GM18868 (cell line): Measurements from ENCODE around the gene NSUN3.
"Not testable (repeated sequence)": the region's sequence is repeated elsewhere in the genome, so short reads cannot be mapped to it uniquely, and the experiment has no call there.

Experiments used
- ATAC-seq: cut with Tn5 transposase; IDR thresholded peaks from one replicate; pipeline ENCODE4 v1.9.1; 2021; ENCODE audit warnings: mild to moderate bottlenecking, moderate library complexity; ENCODE audit not compliant: unreplicated experiment

Gene NSUN3

DNA sequence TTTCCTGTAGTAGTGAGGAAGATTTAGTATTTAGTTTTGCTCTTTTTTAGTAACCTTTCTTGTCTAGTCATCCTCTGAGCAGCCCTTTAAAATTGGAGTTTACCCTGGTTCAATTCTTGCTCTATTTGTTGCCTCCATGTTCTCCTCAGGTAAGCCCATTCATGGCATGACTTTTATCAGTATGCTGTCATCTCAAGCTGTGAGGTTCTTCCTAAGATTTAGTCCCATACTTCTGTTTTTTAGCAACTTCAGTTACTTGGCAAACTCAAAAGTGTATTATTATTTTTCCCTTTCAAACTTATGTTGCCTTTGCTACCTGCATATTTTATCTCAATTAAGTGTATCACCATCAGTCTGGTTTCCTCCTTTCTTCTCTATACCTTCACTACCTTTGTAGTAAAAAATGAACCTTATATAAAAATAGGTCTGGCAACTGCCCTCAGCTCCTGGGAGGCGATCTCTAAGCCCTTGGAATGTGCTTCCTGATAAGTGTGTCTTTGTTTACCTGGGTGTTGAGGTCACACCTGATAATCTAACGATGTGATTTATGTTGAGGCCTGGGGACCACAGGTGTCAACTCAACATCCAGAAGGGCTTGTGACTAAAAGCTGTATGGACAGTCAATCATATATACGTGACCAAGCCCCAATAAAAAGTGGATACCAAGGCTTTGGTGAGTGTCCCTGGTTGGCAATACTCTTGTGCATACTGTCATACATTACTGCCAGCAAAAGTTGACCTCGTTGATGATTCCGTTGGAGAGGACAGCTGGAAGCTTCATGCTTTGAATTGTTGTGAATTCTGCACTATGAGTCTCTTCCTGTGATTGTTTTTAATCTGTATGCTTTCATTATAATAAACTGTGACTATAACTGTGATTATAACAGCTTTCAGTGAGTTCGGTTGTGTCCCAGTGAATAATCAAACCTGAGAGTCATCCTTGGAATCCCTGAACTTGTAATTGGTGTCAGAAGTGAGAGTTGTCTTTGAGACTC lies 3.9 kb downstream of the NSUN3 start:
- ATAC-seq, result no peak

DNA sequence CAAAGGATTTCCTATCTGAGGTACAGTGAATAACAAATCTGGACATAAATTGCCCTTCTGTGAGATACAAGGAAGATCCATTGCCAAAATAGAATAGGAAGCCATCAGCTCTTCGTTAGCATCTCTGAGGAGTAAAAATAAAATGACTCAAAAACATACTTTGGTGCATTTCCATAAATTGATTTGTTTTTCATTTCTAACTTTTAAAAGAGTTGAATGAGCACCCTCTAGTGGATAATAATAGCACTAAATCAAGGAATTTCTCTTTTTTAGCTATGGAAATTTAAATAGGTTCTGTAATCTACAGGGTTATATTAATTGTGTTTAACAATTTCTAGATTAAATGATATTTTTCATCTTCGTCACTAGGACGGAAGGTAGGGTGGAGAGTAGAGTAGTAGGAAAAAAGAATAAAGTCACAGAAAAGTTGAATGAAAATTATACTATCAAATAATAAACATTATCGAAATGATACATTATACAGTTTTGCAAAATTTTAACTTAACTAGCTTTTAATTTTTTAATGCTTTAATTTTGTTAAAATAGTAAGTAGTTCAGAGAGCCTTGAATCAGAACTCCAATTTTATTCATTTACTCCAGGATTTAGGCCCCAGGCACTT lies 6.4 kb downstream of the NSUN3 start:
- no peak for ATAC-seq

DNA sequence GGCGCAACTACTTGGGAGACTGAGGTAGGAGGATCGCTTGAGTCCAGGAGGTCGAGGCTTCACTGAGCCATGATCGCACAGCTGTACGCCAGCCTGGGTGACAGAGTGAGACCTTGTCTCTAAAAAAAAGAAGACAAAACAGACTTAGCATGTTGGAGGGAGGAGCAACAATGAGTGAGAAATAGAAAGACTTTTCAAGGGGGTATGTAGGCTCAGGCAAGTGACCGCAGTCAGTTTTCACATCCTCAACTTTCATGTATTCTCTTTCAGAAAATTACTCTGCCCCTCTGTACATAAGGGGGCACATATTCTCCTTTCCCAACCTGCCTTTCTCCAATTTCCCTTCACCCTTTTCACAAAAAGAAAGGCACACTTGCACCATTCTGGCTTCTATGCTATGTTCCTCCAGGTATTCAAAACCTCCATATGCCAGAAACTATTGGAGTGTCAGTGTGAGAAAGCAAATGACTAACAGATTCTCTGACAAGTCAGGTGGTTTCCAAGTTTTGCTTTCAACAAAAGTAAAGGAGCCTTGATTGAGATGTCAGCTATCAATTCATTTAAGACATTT lies 7.6 kb downstream of the NSUN3 start:
- ATAC-seq, result peak; percentile 74

DNA sequence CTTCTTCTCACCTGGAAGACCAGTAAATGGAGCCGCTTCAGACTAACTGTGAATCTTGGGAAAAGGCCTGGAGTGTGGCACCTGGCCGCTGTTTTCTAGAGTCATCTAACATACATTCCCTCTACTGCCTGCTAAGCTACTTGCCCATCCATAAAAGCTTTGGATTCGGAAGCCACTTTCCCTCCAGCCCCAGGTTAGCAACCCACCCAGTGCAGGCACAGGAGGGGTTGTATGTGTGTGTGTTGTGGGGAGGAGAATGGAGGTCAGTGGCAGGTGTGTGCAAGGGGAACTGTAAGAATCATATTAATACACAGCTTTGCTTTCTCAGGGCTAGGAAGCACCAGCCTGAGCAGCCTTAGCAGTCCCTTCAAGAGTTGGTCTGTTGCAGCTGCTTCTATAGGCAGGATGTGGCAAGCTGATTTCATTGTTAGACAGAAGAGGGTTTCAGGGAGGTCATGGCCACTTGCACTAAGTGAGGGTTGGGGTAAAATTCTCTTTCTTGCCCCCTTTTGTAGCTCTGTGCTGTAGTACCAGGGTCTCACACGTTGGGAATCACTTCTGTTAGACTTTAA lies 8.9 kb downstream of the NSUN3 start:
- ATAC-seq, result peak; percentile 72

DNA sequence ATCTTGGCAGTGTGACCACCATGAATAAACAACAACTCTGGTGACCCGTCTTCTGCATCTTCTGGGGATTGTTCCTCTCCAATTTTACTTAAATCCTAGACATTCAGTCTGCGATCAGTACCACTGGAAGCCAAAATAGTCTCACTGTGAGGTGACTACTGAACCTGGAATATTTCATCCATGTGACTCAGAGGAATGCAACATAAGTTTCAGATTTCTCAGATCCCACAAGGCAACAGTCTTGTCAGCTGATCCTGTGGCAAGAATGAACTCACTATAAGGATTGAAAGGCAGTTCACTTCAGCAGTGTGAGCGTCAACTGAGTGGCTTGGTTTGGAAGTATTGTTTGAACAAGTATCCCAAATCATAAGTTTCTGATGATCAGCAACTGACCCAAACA lies 13.2 kb downstream of the NSUN3 start:
- no peak for ATAC-seq

DNA sequence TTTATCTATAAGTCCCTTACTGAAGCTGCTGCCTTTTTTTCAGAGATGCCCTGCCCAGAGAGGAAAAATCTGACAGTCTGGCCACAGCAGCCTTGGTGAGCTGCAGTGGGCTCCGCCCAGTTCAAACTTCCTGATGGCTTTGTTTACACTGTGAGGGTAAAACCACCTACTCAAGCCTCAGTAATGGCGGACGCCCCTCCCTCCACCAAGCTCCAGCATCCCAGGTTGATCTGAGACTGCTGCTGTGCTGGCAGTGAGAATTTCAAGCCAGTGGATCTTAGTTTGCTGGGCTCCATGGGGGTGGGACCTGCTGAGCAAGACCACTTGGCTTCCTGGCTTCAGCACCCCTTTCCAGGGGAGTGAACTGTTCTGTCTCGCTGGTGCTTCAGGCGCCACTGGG lies 17.7 kb downstream of the NSUN3 start:
- not testable (repeated sequence) for ATAC-seq

DNA sequence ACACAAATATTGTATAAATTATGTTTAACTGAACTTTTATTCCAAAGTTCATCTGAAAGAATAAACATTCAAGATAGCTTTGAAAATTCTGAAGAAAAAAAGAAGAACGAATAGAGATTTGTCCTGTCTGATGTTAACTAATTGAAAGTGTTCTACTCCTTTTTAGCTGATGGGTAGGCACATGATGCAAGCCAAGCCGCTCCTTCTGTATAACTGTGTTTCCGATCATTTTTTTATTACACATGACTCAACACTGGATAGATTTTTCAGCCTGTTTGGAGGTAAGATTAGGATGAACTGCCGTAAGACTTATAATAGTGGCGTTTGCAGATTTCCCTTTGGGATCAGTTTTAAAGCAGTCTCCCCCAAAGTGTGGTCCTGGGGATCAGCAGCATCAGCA lies 19.0 kb downstream of the NSUN3 start:
- no peak for ATAC-seq

DNA sequence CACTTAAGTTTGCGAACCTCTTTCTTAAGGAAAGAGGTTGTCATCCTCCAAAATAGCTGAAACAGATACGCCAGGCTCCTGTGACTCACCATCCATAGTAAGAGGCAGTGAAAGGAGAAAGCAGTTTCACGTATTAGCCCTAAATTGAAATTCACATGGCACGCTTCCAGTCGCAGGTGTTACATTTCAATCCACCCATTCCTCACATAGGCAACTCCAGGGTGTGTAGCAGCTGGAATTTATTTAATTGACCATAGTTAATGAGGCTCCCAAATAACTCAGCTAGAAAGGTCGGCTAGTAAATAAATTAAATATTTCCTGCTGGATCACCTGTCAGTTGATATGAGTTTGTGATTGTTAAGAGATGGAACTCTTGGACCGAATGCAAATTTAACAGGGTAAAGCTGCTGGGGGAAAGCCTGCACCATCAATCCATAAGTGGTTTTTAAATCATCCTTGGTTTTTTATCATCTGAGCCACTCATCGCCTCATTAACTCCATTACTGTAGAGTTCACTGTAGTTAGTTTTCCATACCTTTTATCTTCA lies 19.6 kb downstream of the NSUN3 start:
- ATAC-seq, result no peak

DNA sequence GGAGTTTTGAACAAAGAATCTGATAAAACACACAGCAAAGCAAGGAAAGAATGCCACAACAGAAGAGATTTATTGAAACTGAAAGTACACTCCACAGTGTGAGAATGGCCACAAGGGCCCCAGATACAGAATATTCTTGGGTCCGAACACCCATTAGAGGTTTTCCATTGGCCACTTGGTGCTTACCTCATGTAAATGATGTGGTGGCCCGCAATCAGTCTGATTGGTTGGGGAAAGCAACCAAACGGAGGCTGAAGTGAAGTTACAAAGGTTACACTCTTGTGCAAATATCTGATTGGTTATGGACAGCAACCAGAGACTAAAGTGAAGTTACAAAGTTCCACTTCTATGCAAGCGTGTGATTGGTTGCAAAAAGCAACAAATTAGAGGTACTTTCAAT lies 20.4 kb downstream of the NSUN3 start:
- ATAC-seq, result peak; percentile 62

DNA sequence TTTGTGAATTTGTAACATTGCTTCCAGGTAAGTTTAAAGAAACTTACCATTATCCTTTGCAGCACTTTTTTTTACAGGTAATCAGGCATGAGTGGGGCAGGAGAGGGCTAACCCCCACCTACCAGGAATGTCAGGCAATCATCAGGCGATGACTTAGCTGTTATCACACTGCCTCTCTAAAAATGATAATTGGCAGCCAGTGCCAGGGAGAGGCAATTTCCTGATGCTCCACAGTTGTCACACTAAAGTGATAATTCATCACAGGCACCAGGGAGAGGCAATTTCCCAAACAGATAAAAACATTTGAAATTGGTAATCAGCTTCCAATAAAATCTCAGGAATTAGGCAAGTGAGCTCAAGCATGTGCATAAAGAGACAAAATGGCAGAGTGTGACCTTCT lies 26.3 kb downstream of the NSUN3 start:
- ATAC-seq, result no peak

DNA sequence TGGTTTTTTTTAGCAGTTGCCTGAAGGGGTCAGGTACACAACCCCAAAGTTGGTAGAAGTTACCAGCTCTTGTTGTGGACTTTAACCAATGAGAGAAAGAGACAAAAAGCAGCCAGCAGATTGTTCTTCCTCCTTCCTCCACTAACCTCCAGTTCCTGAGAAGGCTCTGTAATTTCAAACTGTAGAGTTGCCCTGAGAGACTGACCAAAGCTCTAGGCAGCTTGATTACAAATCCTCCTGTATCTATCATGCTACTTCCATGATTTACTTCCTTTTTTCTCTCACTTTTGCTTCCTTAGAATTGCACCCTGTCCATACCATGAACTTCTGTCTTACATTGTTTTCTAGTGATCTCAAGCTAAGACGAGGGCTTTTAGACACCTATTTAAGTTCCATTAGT lies 29.2 kb downstream of the NSUN3 start:
- no peak for ATAC-seq

DNA sequence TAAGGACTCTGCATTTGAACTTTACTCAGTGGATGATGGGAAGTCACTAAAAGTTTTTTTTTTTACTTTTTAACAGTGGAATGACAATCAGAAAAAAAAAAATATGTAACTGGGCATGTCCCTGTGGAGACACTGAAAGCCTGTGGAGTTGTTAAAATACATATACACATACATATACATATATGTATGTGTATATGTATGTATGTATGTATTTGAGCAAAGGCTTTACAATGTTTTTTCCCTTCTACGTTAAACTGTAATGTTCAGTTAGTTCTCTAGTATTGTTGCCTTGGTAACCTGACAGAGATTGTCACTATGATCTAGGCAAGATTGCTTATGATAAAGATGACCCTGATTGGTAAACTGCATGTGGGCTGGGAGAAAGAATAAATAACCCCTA lies 30.3 kb downstream of the NSUN3 start:
- no peak for ATAC-seq

DNA sequence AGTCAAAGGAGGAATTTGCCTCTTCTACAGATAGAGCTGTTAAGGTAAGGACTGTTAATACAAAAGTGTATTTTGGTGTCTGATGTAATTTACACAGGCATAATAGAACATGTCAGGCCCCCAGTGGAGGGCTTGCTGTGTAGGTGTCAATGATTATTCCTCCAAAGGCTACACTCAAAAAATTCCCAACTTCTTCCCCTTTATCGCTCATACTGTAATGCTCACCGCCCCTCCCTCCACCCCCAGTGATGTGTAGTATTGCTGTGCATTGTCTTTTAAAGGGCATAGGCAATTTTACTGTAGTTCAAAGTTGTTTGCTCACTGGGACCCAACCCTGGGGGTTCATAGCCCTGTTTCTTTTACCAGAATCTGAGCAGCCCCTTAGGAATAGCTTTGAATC lies 32.2 kb downstream of the NSUN3 start:
- ATAC-seq, result no peak

DNA sequence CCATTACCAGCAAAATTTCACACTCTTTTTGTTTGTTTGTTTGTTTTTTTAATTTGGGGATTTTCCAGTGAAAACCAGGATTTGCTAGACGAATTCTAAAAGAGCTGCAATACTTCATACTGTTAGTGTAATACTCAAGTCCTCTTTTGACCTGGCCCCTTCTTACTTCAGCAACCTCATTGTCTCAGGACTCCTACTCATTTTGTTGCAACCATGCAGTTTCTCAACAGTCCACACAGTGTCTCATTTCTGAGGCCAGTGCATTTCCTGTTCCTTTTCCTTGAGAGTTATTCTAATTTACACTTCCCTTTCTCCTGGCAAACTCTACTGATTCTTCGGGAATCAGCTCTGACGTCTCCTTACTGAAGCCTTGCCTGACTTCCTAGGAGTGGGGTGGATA lies 35.6 kb downstream of the NSUN3 start:
- ATAC-seq, result no peak

DNA sequence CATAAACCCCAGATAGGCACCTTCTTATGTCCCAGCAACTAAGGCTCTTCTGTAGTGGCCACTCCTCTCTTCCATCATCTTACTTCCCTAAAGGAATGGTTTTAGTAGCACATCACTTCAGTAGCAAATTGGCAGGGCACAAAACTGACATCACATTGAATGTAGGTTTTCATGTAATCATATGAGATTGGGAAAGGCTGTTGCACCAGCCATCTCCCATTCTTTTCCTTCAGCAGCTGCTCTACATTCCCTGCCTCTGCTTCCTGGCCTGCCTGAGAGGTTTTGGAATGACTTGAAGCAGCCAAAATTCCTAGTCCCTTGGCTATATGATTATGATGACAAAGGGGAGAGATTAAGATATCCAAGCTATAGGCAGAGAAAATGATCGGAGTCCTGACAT lies 36.5 kb downstream of the NSUN3 start:
- ATAC-seq, result no peak

DNA sequence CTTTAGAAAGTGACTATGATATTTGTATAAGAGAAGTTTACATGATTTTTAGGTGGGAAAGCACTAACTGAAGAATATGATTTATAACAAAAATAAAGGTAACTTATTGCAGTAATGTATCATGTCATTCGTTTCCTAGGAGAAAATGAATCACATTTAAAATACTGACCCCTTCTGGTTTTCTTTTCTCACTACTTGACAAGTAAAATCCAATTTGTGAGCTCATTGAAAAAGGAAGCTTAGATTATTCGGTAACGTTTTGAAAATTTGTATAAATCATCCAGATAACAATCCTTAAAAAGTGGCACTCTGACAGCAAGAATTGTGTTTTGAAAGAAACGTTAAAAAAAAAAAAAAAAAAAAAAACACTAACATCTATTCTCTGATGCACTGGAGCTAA lies 39.0 kb downstream of the NSUN3 start:
- ATAC-seq, result no peak

DNA sequence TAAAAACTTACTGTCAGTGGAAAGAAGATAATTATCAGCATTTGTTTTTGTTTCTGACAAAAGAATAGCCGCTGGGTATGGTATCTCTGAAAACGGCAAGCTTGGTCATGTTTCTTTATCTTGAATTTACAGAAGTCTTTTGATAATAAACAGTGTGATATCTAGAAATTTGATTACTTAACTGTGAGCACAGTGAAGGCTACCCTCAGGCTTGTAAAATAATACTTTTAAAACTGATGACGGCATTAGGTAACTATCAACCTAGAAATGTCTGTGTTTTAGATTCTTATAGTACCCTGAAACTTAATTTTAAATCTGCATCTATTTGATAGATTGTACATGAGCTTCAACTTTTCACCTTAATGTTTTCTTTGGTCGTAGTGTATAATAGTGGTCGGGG lies 43.4 kb downstream of the NSUN3 start:
- ATAC-seq, result no peak

DNA sequence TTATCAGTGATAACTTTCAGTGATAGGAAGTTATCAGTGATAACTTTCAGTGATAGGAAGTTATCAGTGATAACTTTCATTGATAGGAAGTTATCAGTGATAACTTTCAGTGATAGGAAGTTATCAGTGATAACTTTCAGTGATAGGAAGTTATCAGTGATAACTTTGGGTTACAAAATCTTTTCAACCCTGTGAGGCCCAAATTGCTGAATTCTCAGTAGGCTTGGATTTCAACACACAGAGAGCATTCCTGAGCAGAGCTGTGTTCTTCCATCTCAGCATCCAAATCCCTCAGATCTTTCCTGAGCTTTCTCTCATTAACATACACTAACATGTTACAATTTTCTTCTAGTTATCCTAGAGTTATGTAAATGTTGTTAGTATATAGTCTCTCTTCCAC lies 47.4 kb downstream of the NSUN3 start:
- not testable (repeated sequence) for ATAC-seq

DNA sequence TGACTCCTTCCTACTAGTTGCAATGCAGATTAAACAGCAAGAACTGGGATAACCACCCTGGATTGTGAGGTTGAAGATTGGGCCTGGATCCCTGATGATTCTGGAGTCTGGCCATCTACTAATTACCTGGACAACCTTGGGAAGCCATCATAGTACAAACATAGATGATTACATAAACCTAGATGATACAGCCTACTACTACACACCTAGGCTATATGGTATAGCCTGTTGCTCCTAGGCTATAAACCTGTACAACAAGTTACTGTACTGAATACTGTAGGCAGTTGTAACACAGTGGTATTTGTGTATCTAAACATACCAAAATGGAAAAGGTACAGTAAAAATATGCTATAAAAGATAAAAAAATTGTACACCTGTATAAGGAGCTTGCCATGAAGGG lies 48.0 kb downstream of the NSUN3 start:
- no peak for ATAC-seq

DNA sequence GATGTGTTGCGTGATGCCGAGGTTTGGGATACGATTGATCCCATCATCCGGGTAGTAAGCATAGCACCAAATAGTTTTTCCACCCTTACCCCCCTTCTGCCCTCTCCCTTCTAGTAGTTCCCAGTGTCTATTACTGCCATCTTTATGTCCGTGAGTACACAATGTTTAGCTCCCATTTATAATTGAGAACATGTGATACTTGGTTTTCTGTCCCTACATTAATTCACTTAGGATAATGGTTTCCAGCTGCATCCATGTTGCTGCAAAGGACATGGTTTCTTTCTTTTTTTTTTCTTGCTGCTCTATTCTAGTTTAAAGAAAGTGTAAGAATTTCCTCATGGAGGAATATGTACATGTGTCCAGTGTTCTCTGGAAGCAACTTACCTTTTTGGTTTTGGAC lies 51.8 kb downstream of the NSUN3 start:
- no peak for ATAC-seq

DNA sequence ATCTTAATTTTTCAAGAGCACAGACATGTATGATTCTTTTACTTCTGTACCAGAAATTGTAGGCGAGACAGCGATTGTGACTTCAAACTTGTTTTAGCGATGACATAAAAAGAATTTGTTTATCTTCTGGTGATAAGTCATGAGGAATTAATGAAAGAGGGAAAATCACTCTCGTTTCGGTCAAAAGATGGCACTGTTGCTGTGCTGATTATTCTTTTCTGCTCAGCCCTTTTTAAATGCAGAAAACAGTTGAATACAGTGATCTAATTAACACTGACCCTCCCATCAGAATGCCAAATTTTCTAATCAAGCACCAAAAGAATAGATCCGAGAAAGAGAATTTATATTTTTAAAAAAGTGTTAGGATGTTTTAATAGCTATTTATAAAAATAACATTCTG lies 52.6 kb downstream of the NSUN3 start:
- no peak for ATAC-seq
